RPMI7951 (cell line): ENCODE data around the gene PROM2. TPM values are rescaled to one million over a fixed set of nuclear protein-coding genes. Genes with fewer than 3 reads are reported as not detected.

ENCODE experiments used
- total RNA-seq: library from RNA; depleted of rRNA; stranded (reverse); fragments of >200 nt; shearing (Covaris generic); gene quantifications from 2 replicates; pipeline ENCODE4 v1.2.3, GENCODE V29; 2014; rRNA removed

The PROM2 gene
- total RNA-seq, 1 experiment from 2014 or later = 2.4 TPM

Other genes with a start within 250 kb of the PROM2 start
- not detected in 2 replicates for gene MAL, start 248.7 kb upstream of the PROM2 start, total RNA-seq
- gene MRPS5, start 152.6 kb upstream of the PROM2 start, total RNA-seq = 54.1 and 58.7 TPM in 2 replicates
- gene ZNF514, start 114.6 kb upstream of the PROM2 start, total RNA-seq = 7.1 and 8.9 TPM in 2 replicates
- gene ZNF2, start 108.6 kb upstream of the PROM2 start, total RNA-seq = 6.4 and 7.0 TPM in 2 replicates
- 2.2 and 3.8 TPM in 2 replicates for gene ZNF892, start 66.9 kb upstream of the PROM2 start, total RNA-seq
- gene KCNIP3, start 22.9 kb downstream of the PROM2 start, total RNA-seq = 4.1 and 10.8 TPM in 2 replicates
- gene FAHD2A, start 128.3 kb downstream of the PROM2 start, total RNA-seq = 26.3 and 37.3 TPM in 2 replicates
- gene TRIM43B, start 210.3 kb downstream of the PROM2 start, total RNA-seq = not detected in 2 replicates